Tongue (tissue), 2 donors: Measurements from ENCODE around the gene HELT. TPM values are rescaled to one million over a fixed set of nuclear protein-coding genes. Genes with fewer than 3 reads are reported as not detected.
"Not testable (repeated sequence)": the region's sequence is repeated elsewhere in the genome, so short reads cannot be mapped to it uniquely, and the experiment has no call there.

Source experiments
- DNase-seq: peaks from one replicate; pipeline ENCODE4 v3.0.0-alpha.2; 2015
- total RNA-seq: library from RNA; depleted of rRNA; stranded (reverse); fragments of >200 nt; gene quantifications from one replicate; pipeline ENCODE4 v1.2.3, GENCODE V29; 2014

The HELT gene
- not detected for total RNA-seq

- no peak for DNase-seq
Measured at GRCh38 chr4:185017964-185018772, at the start of gene HELT. TSS of gene HELT (plus strand) at chr4:185018490. CDS start at chr4:185018929, 439 bp downstream.

GRCh38 chr4:184968784-184969201, 49.5 kb upstream of the HELT start:
- DNase-seq: no peak

- DNase-seq: no peak
Measured at GRCh38 chr4:184969610-184970009, 48.7 kb upstream of the HELT start.

GRCh38 chr4:184972991-184973390, 45.3 kb upstream of the HELT start:
- no peak for DNase-seq

- DNase-seq: not testable (repeated sequence)
Measured at GRCh38 chr4:184976348-184976747, 41.9 kb upstream of the HELT start.

GRCh38 chr4:184977747-184978146, 40.5 kb upstream of the HELT start:
- DNase-seq: no peak

GRCh38 chr4:184978211-184978610, 40.1 kb upstream of the HELT start:
- DNase-seq: peak; percentile 7

GRCh38 chr4:184979461-184980124, 38.7 kb upstream of the HELT start:
- DNase-seq: no peak

- DNase-seq: no peak
Measured at GRCh38 chr4:184980261-184980660, 38.0 kb upstream of the HELT start.

GRCh38 chr4:184983672-184984356, 34.5 kb upstream of the HELT start:
- peak; percentile 69 for DNase-seq

GRCh38 chr4:184987493-184988031, 30.7 kb upstream of the HELT start:
- DNase-seq: no peak

- no peak for DNase-seq
Measured at GRCh38 chr4:184988611-184989010, 29.7 kb upstream of the HELT start.

- not testable (repeated sequence) for DNase-seq
Measured at GRCh38 chr4:184989283-184989682, 29.0 kb upstream of the HELT start.

- not testable (repeated sequence) for DNase-seq
Measured at GRCh38 chr4:184990131-184990530, 28.2 kb upstream of the HELT start.

- DNase-seq: no peak
Measured at GRCh38 chr4:184991860-184992259, 26.4 kb upstream of the HELT start.

- no peak for DNase-seq
Measured at GRCh38 chr4:184992422-184992821, 25.9 kb upstream of the HELT start.

GRCh38 chr4:184993247-184993646, 25.0 kb upstream of the HELT start:
- DNase-seq: no peak

GRCh38 chr4:184994010-184994622, 24.2 kb upstream of the HELT start:
- DNase-seq: no peak

- DNase-seq: no peak
Measured at GRCh38 chr4:184994623-184995010, 23.7 kb upstream of the HELT start.

- DNase-seq: not testable (repeated sequence)
Measured at GRCh38 chr4:184997656-184998055, 20.6 kb upstream of the HELT start.

- no peak for DNase-seq
Measured at GRCh38 chr4:185002784-185003183, 15.5 kb upstream of the HELT start.

- DNase-seq: no peak
Measured at GRCh38 chr4:185003596-185004351, 14.5 kb upstream of the HELT start.
